DOHH2 (cell line): ENCODE measurements around the gene USP31.

Experiments used
- EZH2phosphoT487 ChIP-seq: fragments of 200-600 bp; sonication (generic); IDR thresholded peaks from 2 replicates; pipeline ENCODE4 v1.6.1; 2017; ENCODE audit warnings: borderline replicate concordance, mild to moderate bottlenecking, antibody characterized with exemption, low read length, moderate library complexity, mixed read lengths
- TF ChIP-seq, protein P1 (sequence below): fragments of 200-600 bp; sonication (generic); IDR thresholded peaks from one replicate; pipeline ENCODE4 v1.5.1; 2014; ENCODE audit warnings: antibody characterized with exemption, mild to moderate bottlenecking, low read depth, low read length; ENCODE audit not compliant: poor library complexity, severe bottlenecking

DNA sequence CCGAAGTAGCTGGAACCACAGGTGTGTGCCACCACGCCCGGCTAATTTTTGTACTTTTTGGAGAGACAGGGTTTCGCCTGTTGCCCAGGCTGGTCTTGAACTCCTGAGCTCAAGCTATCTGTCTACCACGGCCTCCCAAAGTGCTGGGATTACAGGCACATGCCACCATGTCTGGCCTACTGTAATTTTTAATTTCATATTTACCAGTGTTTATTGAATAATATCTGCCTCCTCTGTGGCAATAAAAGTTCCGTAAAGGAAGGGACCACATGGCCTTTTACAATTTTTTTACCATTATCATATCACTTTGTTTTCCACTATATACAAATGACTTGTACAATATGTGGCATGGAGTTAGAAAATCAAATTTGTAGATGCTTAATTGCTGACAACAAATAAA is 7.8 kb downstream of the USP31 start:
- TF ChIP-seq, protein P1, sequence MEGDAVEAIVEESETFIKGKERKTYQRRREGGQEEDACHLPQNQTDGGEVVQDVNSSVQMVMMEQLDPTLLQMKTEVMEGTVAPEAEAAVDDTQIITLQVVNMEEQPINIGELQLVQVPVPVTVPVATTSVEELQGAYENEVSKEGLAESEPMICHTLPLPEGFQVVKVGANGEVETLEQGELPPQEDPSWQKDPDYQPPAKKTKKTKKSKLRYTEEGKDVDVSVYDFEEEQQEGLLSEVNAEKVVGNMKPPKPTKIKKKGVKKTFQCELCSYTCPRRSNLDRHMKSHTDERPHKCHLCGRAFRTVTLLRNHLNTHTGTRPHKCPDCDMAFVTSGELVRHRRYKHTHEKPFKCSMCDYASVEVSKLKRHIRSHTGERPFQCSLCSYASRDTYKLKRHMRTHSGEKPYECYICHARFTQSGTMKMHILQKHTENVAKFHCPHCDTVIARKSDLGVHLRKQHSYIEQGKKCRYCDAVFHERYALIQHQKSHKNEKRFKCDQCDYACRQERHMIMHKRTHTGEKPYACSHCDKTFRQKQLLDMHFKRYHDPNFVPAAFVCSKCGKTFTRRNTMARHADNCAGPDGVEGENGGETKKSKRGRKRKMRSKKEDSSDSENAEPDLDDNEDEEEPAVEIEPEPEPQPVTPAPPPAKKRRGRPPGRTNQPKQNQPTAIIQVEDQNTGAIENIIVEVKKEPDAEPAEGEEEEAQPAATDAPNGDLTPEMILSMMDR: no peak
- no peak for TF ChIP-seq EZH2phosphoT487
